ENCODE measurements around the gene DNASE1L3. TPM values are rescaled to one million over a fixed set of nuclear protein-coding genes. Genes with fewer than 3 reads are reported as not detected.

DNASE1L3 gene
- total and polyA plus RNA-seq, 2 of the 8 experiments (the other 6 are each of a cell fraction or from before 2014, with no cell fraction given): not detected

DNA sequence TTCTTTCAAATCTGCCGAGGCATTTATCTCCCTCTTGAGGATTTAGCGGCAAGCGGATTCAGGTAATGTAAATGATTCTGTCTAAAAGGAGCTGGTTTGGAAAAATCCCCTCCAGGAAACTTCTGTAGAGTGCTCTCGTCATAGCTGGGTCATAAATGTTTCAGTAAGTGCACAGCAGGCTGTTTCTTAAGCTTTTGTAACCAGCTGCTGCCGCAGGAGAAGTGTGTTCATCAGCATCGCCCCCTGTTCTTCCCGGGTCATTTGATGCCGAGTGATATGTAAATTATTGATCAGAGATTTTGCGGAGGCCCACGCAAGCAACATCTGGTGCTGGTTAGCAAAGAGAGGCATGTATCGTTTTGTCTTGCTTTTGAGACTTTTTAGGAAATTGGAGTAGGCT lies 53.1 kb downstream of the DNASE1L3 start:
- Histone ChIP-seq H2BK120ac (replicated peaks; ENCODE audit: low read depth, low read length) (no peak overlapping the region), H4K5ac (ENCODE audit: insufficient read length, low read depth, low read length) (no peak overlapping the region), H3K23me2 (ENCODE audit: low read depth, low read length) (no peaks in the 10 kb centered on the region), H2AK5ac (ENCODE audit: low read depth, low read length) (no peak overlapping the region), H2BK5ac (ENCODE audit: low read depth, low read length) (no peak overlapping the region), H3K27me3 (replicated peaks in 1 of 4; ENCODE audit: control insufficient read depth in 3 of 4, extremely low read depth in 1 of 4, insufficient read depth in 3 of 4, low read length in 3 of 4) (no peaks in the 10 kb centered on the region), H3K18ac (ENCODE audit: extremely low read depth, low read length) (no peak overlapping the region), H3K36me3 (ENCODE audit: control insufficient read depth in 2 of 4, insufficient read depth in 4 of 4, low read length in 3 of 4) (peaks cover 13 to 81% (median 31%) of the 10 kb centered on the region in 4 experiments; a peak in 6 of 8 replicates), H2BK15ac (ENCODE audit: low read length) (no peak overlapping the region), H3K23ac (ENCODE audit: insufficient read length) (no peak overlapping the region), H3K9me3 (ENCODE audit: insufficient read depth in 2 of 2, low read depth in 1 of 2, low read length in 1 of 2) (no peaks in the 10 kb centered on the region), H3K79me1 (ENCODE audit: low read depth, low read length) (no peaks in the 10 kb centered on the region), H3K56ac (replicated peaks; ENCODE audit: insufficient read length, low read depth, low read length) (no peak overlapping the region), H3K4ac (replicated peaks; ENCODE audit: insufficient read length, low read depth, low read length) (no peak overlapping the region), H3K4me2 (ENCODE audit: insufficient read depth in 1 of 2, low read depth in 2 of 2, low read length in 2 of 2) (no peak overlapping the region), H3K79me2 (ENCODE audit: control insufficient read depth in 1 of 2, insufficient read depth in 2 of 2, low read length in 2 of 2) (no peaks in the 10 kb centered on the region), H2AFZ (ENCODE audit: low read length) (no peak overlapping the region), H2BK12ac (ENCODE audit: low read depth, low read length) (no peak overlapping the region), H3K4me1 (replicated peaks in 1 of 4; ENCODE audit: control insufficient read depth in 3 of 4, insufficient read depth in 4 of 4, low read length in 3 of 4) (no peaks in the 10 kb centered on the region), H3K27ac (ENCODE audit: low read depth, low read length) (no peak overlapping the region), H4K8ac (ENCODE audit: extremely low read depth, insufficient read depth, low read length) (no peak overlapping the region), H3K4me3 (ENCODE audit: extremely low read depth in 1 of 4, insufficient read depth in 2 of 4, low read depth in 3 of 4, low read length in 4 of 4) (no peak overlapping the region), H3K9ac (replicated peaks in 1 of 4; ENCODE audit: extremely low read depth in 1 of 4, low read depth in 3 of 4, low read length in 3 of 4) (no peak overlapping the region), H2BK20ac (ENCODE audit: low read length) (no peak overlapping the region), H4K20me1 (replicated peaks in 1 of 2; ENCODE audit: control insufficient read depth in 1 of 2, insufficient read depth in 2 of 2, low read length in 2 of 2) (no peaks in the 10 kb centered on the region), H3K14ac (ENCODE audit: insufficient read length) (no peak overlapping the region), H4K91ac (replicated peaks; ENCODE audit: insufficient read length, low read length) (no peak overlapping the region)
- TF ChIP-seq, protein P1, sequence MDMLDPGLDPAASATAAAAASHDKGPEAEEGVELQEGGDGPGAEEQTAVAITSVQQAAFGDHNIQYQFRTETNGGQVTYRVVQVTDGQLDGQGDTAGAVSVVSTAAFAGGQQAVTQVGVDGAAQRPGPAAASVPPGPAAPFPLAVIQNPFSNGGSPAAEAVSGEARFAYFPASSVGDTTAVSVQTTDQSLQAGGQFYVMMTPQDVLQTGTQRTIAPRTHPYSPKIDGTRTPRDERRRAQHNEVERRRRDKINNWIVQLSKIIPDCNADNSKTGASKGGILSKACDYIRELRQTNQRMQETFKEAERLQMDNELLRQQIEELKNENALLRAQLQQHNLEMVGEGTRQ (IDR thresholded peaks at IDR 0.05; ENCODE audit: low read length): no peak
- TF ChIP-seq GTF2F1 (IDR thresholded peaks at IDR 0.05; ENCODE audit: borderline replicate concordance, low read depth, low read length) (no peak), ASH2L (IDR thresholded peaks at IDR 0.05; ENCODE audit: low read length) (no peak), RFX5 (IDR thresholded peaks at IDR 0.05; ENCODE audit: borderline replicate concordance, low read depth, low read length) (no peak), POLR2A (IDR thresholded peaks at IDR 0.05; ENCODE audit: control extremely low read depth in 1 of 2, low read depth in 2 of 2, low read length in 2 of 2) (no peak), SP4 (IDR thresholded peaks at IDR 0.05; ENCODE audit: low read length) (no peak), BACH1 (IDR thresholded peaks at IDR 0.05; ENCODE audit: low read length) (no peak), SP1 (IDR thresholded peaks at IDR 0.05; ENCODE audit: low read depth, low read length) (no peak), KDM1A (IDR thresholded peaks at IDR 0.05; ENCODE audit: borderline replicate concordance, low read length) (no peak)
- POLR2A ChIA-PET (ENCODE audit: partially characterized antibody): interaction anchor here (0.8 to 1.9 kb wide), 2 partner anchors 8 to 10 kb away, joined by 3 to 6 read pairs; no protein-coding TSS in a partner anchor
- WGBS, 2 experiments (ENCODE audit: extremely low coverage in 1 of 2, insufficient coverage in 1 of 2, insufficient read length in 1 of 2, insufficient replicate concordance in 2 of 2, low coverage in 1 of 2, low lambda C conversion rate in 2 of 2, missing lambda C conversion rate in 1 of 2): 92% methylated on average over 11 of the region's 11 CpGs; no CpG with 5 or more reads in 1 of the 2 experiments
- FAIRE-seq (no peak), DNase-seq (ENCODE audit: low read depth in 1 of 2, low spot score in 2 of 2) (no peak)
- CTCF ChIA-PET (ENCODE audit: partially characterized antibody): interaction anchor here (0.7 to 3.5 kb wide), 4 partner anchors 9 to 139 kb away, joined by 3 to 30 read pairs (median 8); no protein-coding TSS in a partner anchor

Measured in H1 (cell line).